IPS-18c (cell line): ENCODE results near the gene TMEM52B.
"Not testable (repeated sequence)": the region's sequence is repeated elsewhere in the genome, so short reads cannot be mapped to it uniquely, and the experiment has no call there.

Source experiments
- H3K4me3 ChIP-seq: 2 replicates; pipeline ENCODE4 v1.7.0; 2013; ENCODE audit warnings: low read depth, mild to moderate bottlenecking, low read length, moderate library complexity; ENCODE audit not compliant: insufficient read depth
- H3K9me3 ChIP-seq: one replicate; pipeline ENCODE4 v1.6.1; 2013; ENCODE audit warnings: mild to moderate bottlenecking, low read length, moderate library complexity; ENCODE audit not compliant: control insufficient read depth, insufficient read depth

TMEM52B gene

GRCh38 chr12:10194160-10194670 lies 15.4 kb downstream of the TMEM52B start:
- no peak overlapping the region for H3K4me3 ChIP-seq
- H3K9me3 ChIP-seq: no peaks in the 10 kb centered on the region

- H3K4me3 ChIP-seq: no peak overlapping the region
- H3K9me3 ChIP-seq: no peaks in the 10 kb centered on the region
Measured at GRCh38 chr12:10196210-10196609, 17.4 kb downstream of the TMEM52B start.

GRCh38 chr12:10197879-10198278 lies 19.0 kb downstream of the TMEM52B start:
- no peak overlapping the region for H3K4me3 ChIP-seq
- no peaks in the 10 kb centered on the region for H3K9me3 ChIP-seq

GRCh38 chr12:10204495-10204894 lies 25.7 kb downstream of the TMEM52B start:
- not testable (repeated sequence) for H3K4me3 ChIP-seq, H3K9me3 ChIP-seq

GRCh38 chr12:10205220-10205807 lies 26.5 kb downstream of the TMEM52B start:
- no peak overlapping the region for H3K4me3 ChIP-seq
- no peaks in the 10 kb centered on the region for H3K9me3 ChIP-seq

- Histone ChIP-seq H3K4me3 (no peak overlapping the region), H3K9me3 (no peaks in the 10 kb centered on the region)
Measured at GRCh38 chr12:10207136-10207535, 28.3 kb downstream of the TMEM52B start.

GRCh38 chr12:10210225-10210624 lies 31.4 kb downstream of the TMEM52B start:
- Histone ChIP-seq H3K4me3 (no peak overlapping the region), H3K9me3 (no peaks in the 10 kb centered on the region)

- Histone ChIP-seq H3K4me3 (no peak overlapping the region), H3K9me3 (no peaks in the 10 kb centered on the region)
Measured at GRCh38 chr12:10211101-10211939, 32.5 kb downstream of the TMEM52B start.

GRCh38 chr12:10211940-10212738 lies 33.3 kb downstream of the TMEM52B start:
- peak overlapping the region; percentile 92 for H3K4me3 ChIP-seq
- no peaks in the 10 kb centered on the region for H3K9me3 ChIP-seq

- H3K9me3 ChIP-seq: no peaks in the 10 kb centered on the region
- H3K4me3 ChIP-seq: peak within 1 kb of the TSS; percentile 92
Measured at GRCh38 chr12:10212739-10213131, 33.9 kb downstream of the TMEM52B start, which contains the start of gene GABARAPL1. GABARAPL1 (plus strand) TSS chr12:10212877; CDS start chr12:10213130, 253 bp downstream.

GRCh38 chr12:10213168-10214135 lies 34.6 kb downstream of the TMEM52B start:
- Histone ChIP-seq H3K4me3 (peak overlapping the region; percentile 92), H3K9me3 (no peaks in the 10 kb centered on the region)

GRCh38 chr12:10214136-10214894 lies 35.5 kb downstream of the TMEM52B start:
- Histone ChIP-seq H3K4me3 (peak overlapping the region; percentile 92), H3K9me3 (no peaks in the 10 kb centered on the region)

- Histone ChIP-seq H3K4me3 (peak overlapping the region; percentile 20; the same call in 1 of the 2 replicates), H3K9me3 (no peaks in the 10 kb centered on the region)
Measured at GRCh38 chr12:10214895-10215267, 36.0 kb downstream of the TMEM52B start.

- H3K9me3 ChIP-seq: no peaks in the 10 kb centered on the region
- H3K4me3 ChIP-seq: peak overlapping the region; percentile 20
Measured at GRCh38 chr12:10215436-10215835, 36.6 kb downstream of the TMEM52B start.

- H3K4me3 ChIP-seq, H3K9me3 ChIP-seq: not testable (repeated sequence)
Measured at GRCh38 chr12:10215946-10216345, 37.1 kb downstream of the TMEM52B start.

- Histone ChIP-seq H3K9me3 (no peaks in the 10 kb centered on the region), H3K4me3 (no peak overlapping the region)
Measured at GRCh38 chr12:10218021-10218420, 39.2 kb downstream of the TMEM52B start.
